Caco-2 (cell line): ENCODE results near the gene ABCC12. TPM values are rescaled to one million over a fixed set of nuclear protein-coding genes. Genes with fewer than 3 reads are reported as not detected.

Source experiments
- BruUV-seq: library from RNA; stranded (reverse); fragments of 400-500 nt; replicated peaks from 2 replicates; lab custom pipeline; 2021; lab: Mats Ljungman, UMichigan
- CTCF ChIA-PET: fragments of 300-600 bp; sonication (Branson Sonifier 250); formaldehyde crosslinking; loops from one replicate; lab custom pipeline; 2022; ENCODE audit warnings: antibody characterized with exemption; lab: Charles Lee
- POLR2A ChIA-PET: fragments of 300-600 bp; sonication (Branson Sonifier 250); formaldehyde crosslinking; loops from one replicate; lab custom pipeline; 2022; ENCODE audit warnings: antibody characterized with exemption; lab: Charles Lee
- DNase-seq, 2 experiments: peaks; one replicate each; pipeline versions ENCODE4 v3.0.0 to v3.0.0-alpha.2; 2020 to 2022
- H3K27me3 ChIP-seq: replicated peaks from 2 replicates; pipeline ENCODE4 v1.6.0; 2011; ENCODE audit warnings: low read length; ENCODE audit not compliant: control insufficient read depth, insufficient read depth
- H3K36me3 ChIP-seq: 2 replicates; pipeline ENCODE4 v1.5.1; 2011; ENCODE audit warnings: low read length; ENCODE audit not compliant: control insufficient read depth, insufficient read depth
- H3K4me1 ChIP-seq: fragments of 250-450 bp; sonication (Bioruptor Pico); 2 replicates; pipeline ENCODE4 v1.5.1; 2020; ENCODE audit warnings: mild to moderate bottlenecking
- H3K4me3 ChIP-seq: 2 replicates; pipeline ENCODE4 v1.5.1; 2011; ENCODE audit warnings: low read depth, mild to moderate bottlenecking, control low read depth, low read length
- H3K9me3 ChIP-seq: fragments of 250-450 bp; sonication (Bioruptor Pico); 2 replicates; pipeline ENCODE4 v1.5.1; 2020; ENCODE audit warnings: mild to moderate bottlenecking, moderate library complexity
- H3K27ac Mint-ChIP-seq: one replicate; pipeline ENCODE4 v1.8.0; 2022; ENCODE audit warnings: mixed read lengths; ENCODE audit not compliant: unreplicated experiment
- H3K27me3 Mint-ChIP-seq: one replicate; pipeline ENCODE4 v1.8.0; 2022; ENCODE audit warnings: mixed read lengths; ENCODE audit not compliant: insufficient read depth, unreplicated experiment
- H3K36me3 Mint-ChIP-seq: one replicate; pipeline ENCODE4 v1.8.0; 2022; ENCODE audit warnings: mild to moderate bottlenecking, mixed read lengths; ENCODE audit not compliant: insufficient read depth, unreplicated experiment
- H3K4me1 Mint-ChIP-seq: one replicate; pipeline ENCODE4 v1.8.0; 2022; ENCODE audit warnings: low read depth, mixed read lengths; ENCODE audit not compliant: unreplicated experiment
- H3K4me3 Mint-ChIP-seq: one replicate; pipeline ENCODE4 v1.8.0; 2022; ENCODE audit warnings: mild to moderate bottlenecking, moderate library complexity, mixed read lengths; ENCODE audit not compliant: unreplicated experiment
- H3K9me3 Mint-ChIP-seq: one replicate; pipeline ENCODE4 v1.8.0; 2022; ENCODE audit warnings: mixed read lengths; ENCODE audit not compliant: unreplicated experiment
- CTCF ChIP-seq, 2 experiments: fragments of 200-600 bp in 1 of 2; IDR thresholded peaks; 1 replicate in 1 of 2; 2 replicates in 1 of 2; pipeline versions ENCODE4 v1.5.1 to v1.8.0; 2011 to 2022; ENCODE audit warnings: antibody characterized with exemption in 1 of 2, control low read depth in 1 of 2, inconsistent platforms in 1 of 2, low read depth in 1 of 2, low read length in 1 of 2, mild to moderate bottlenecking in 1 of 2, moderate library complexity in 1 of 2; ENCODE audit not compliant: insufficient read depth in 1 of 2, severe bottlenecking in 1 of 2, unreplicated experiment in 1 of 2
- intact Hi-C: fragments of 100-400 bp; cut with micrococcal nuclease; formaldehyde crosslinking; loops from one replicate; pipeline ENCODE4 v1.10.0; 2022; ENCODE audit not compliant: unreplicated experiment
- total RNA-seq: library from RNA; stranded (reverse); gene quantifications from 2 replicates; pipeline ENCODE4 v1.2.3, GENCODE V29; 2022

ABCC12 gene
- total RNA-seq, 1 experiment from 2014 or later, result not detected

GRCh38 chr16:48161906-48162305 lies 6.1 kb upstream of the ABCC12 start:
- POLR2A ChIA-PET, result no interaction called here
- CTCF ChIA-PET, result no interaction called here
- Histone ChIP-seq H3K4me1 (peaks cover 12% of the 10 kb centered on the region), H3K27me3 (no peaks in the 10 kb centered on the region), H3K36me3 (no peaks in the 10 kb centered on the region), H3K9me3 (no peaks in the 10 kb centered on the region), H3K4me3 (no peak overlapping the region)
- no peak overlapping the region for H3K4me3 Mint-ChIP-seq
- no peak for DNase-seq
- H3K27ac Mint-ChIP-seq, result no peak overlapping the region
- no peak for TF ChIP-seq CTCF (IDR thresholded peaks at IDR 0.05; ENCODE audit: insufficient read depth in 1 of 2, low read depth in 1 of 2, low read length in 1 of 2, severe bottlenecking in 1 of 2, unreplicated experiment in 1 of 2)
- BruUV-seq, result no TSS peak
- no peaks in the 10 kb centered on the region for H3K36me3 Mint-ChIP-seq
- intact Hi-C loops, result loop anchor here (5.0 to 10.0 kb wide), 2 partner anchors 120 to 1307 kb away; no protein-coding TSS in a partner anchor
- H3K27me3 Mint-ChIP-seq, result no peaks in the 10 kb centered on the region
- H3K4me1 Mint-ChIP-seq, result peaks cover 16% of the 10 kb centered on the region
- no peaks in the 10 kb centered on the region for H3K9me3 Mint-ChIP-seq

GRCh38 chr16:48160575-48160974 lies 4.8 kb upstream of the ABCC12 start:
- ChIA-PET POLR2A (no interaction called here), CTCF (no interaction called here)
- Mint-ChIP-seq H3K36me3 (no peaks in the 10 kb centered on the region), H3K27ac (no peak overlapping the region), H3K9me3 (no peaks in the 10 kb centered on the region), H3K4me1 (peaks cover 10% of the 10 kb centered on the region), H3K27me3 (no peaks in the 10 kb centered on the region), H3K4me3 (no peak overlapping the region)
- Histone ChIP-seq H3K27me3 (no peaks in the 10 kb centered on the region), H3K9me3 (no peaks in the 10 kb centered on the region), H3K36me3 (no peaks in the 10 kb centered on the region), H3K4me1 (peaks cover 7% of the 10 kb centered on the region), H3K4me3 (no peak overlapping the region)
- no peak for DNase-seq
- BruUV-seq, result no TSS peak
- intact Hi-C loops, result loop anchor here (5.0 to 10.0 kb wide), 2 partner anchors 118 to 1306 kb away; no protein-coding TSS in a partner anchor
- no peak for TF ChIP-seq CTCF (IDR thresholded peaks at IDR 0.05; ENCODE audit: insufficient read depth in 1 of 2, low read depth in 1 of 2, low read length in 1 of 2, severe bottlenecking in 1 of 2, unreplicated experiment in 1 of 2)

GRCh38 chr16:48158296-48158695 lies 2.5 kb upstream of the ABCC12 start:
- ChIA-PET CTCF (interaction anchor here (0.6 kb wide), 1 partner anchor 713 kb away, joined by 3 read pairs; no protein-coding TSS in a partner anchor), POLR2A (no interaction called here)
- Histone ChIP-seq H3K36me3 (no peaks in the 10 kb centered on the region), H3K9me3 (no peaks in the 10 kb centered on the region), H3K27me3 (no peaks in the 10 kb centered on the region), H3K4me1 (no peaks in the 10 kb centered on the region), H3K4me3 (no peak overlapping the region)
- H3K4me3 Mint-ChIP-seq, result no peak overlapping the region
- no peak for DNase-seq
- TF ChIP-seq CTCF (IDR thresholded peaks at IDR 0.05; ENCODE audit: insufficient read depth in 1 of 2, low read depth in 1 of 2, low read length in 1 of 2, severe bottlenecking in 1 of 2, unreplicated experiment in 1 of 2), result no peak
- H3K27ac Mint-ChIP-seq, result no peak overlapping the region
- no peaks in the 10 kb centered on the region for H3K27me3 Mint-ChIP-seq
- H3K4me1 Mint-ChIP-seq, result no peaks in the 10 kb centered on the region
- no peaks in the 10 kb centered on the region for H3K9me3 Mint-ChIP-seq
- no TSS peak for BruUV-seq
- H3K36me3 Mint-ChIP-seq, result no peaks in the 10 kb centered on the region
- intact Hi-C loops, result no loop called here
